ENCODE results near the gene KCNG3. TPM values are rescaled to one million over a fixed set of nuclear protein-coding genes. Genes with fewer than 3 reads are reported as not detected.

KCNG3 gene
- total RNA-seq, 1 experiment from 2014 or later, result 1.5 TPM

- ChIA-PET POLR2A (no interaction called here), CTCF (no interaction called here), RAD21 (ENCODE audit: low non-redundant PET in 1 of 2, low total read pairs in 2 of 2, uncharacterized antibody in 2 of 2, unreplicated experiment in 2 of 2) (no interaction called here)
- no peak overlapping the region for H3K27ac ChIP-seq (ENCODE audit: low read depth, low read length)
- H3K36me3 ChIP-seq (ENCODE audit: control insufficient read depth in 1 of 2, insufficient read depth in 2 of 2, low read length in 2 of 2), result no peaks in the 10 kb centered on the region
- H3K9ac ChIP-seq (ENCODE audit: low read length), result no peak overlapping the region
- ATAC-seq (no peak), DNase-seq (ENCODE audit: low read depth, low spot score) (no peak)
- no TSS peak for BruUV-seq (replicated peaks)
- TF ChIP-seq RAD21 (IDR thresholded peaks at IDR 0.05; ENCODE audit: low read depth), result no peak
- no peak for TF ChIP-seq MAX (IDR thresholded peaks at IDR 0.05)
- TF ChIP-seq JUND (IDR thresholded peaks at IDR 0.05), result no peak
- TF ChIP-seq EGR1 (IDR thresholded peaks at IDR 0.05; ENCODE audit: low read depth), result no peak
- no peak for TF ChIP-seq ZNF274 (IDR thresholded peaks at IDR 0.05; ENCODE audit: low read depth, low read length)
- no peak for TF ChIP-seq CTCF (IDR thresholded peaks at IDR 0.05 in 2 of 3, conservative IDR thresholded peaks at IDR 0.05 in 1 of 3; ENCODE audit: borderline replicate concordance in 1 of 3, insufficient read depth in 1 of 3, low read depth in 2 of 3, low read length in 2 of 3)
- no peak for TF ChIP-seq ATF3 (IDR thresholded peaks at IDR 0.05)
- TF ChIP-seq CEBPB (IDR thresholded peaks at IDR 0.05; ENCODE audit: low read depth), result no peak
- no peak for TF ChIP-seq SIN3A (IDR thresholded peaks at IDR 0.05; ENCODE audit: low read depth)
- no peak for TF ChIP-seq ZFX (IDR thresholded peaks at IDR 0.05)
- no peak for TF ChIP-seq ELF1 (IDR thresholded peaks at IDR 0.05; ENCODE audit: borderline replicate concordance, low read depth)
- TF ChIP-seq FOSL1 (IDR thresholded peaks at IDR 0.05; ENCODE audit: low read depth), result no peak
- TF ChIP-seq EZH2 (IDR thresholded peaks at IDR 0.05), result no peak
- no peak for TF ChIP-seq TCF7L2 (IDR thresholded peaks at IDR 0.05; ENCODE audit: borderline replicate concordance, extremely low read depth, insufficient read depth, insufficient read length)
- no peak for TF ChIP-seq YY1 (IDR thresholded peaks at IDR 0.05; ENCODE audit: extremely low read depth, insufficient replicate concordance, low read depth, low read length)
- TF ChIP-seq POLR2A (IDR thresholded peaks at IDR 0.05; ENCODE audit: borderline replicate concordance, extremely low read depth, insufficient read depth, insufficient read length), result no peak
- no peak for TF ChIP-seq SRF (IDR thresholded peaks at IDR 0.05; ENCODE audit: low read depth)
- no peak for TF ChIP-seq SP1 (IDR thresholded peaks at IDR 0.05; ENCODE audit: low read depth)
- TF ChIP-seq REST (IDR thresholded peaks at IDR 0.05; ENCODE audit: low read depth), result no peak
- no peak for TF ChIP-seq CBX3 (IDR thresholded peaks at IDR 0.05; ENCODE audit: low read depth)
- intact Hi-C loops (cut with micrococcal nuclease), result no loop called here
- no peaks in the 10 kb centered on the region for H3K79me2 ChIP-seq (ENCODE audit: insufficient read depth, low read length)
- no peak overlapping the region for H3K4me3 ChIP-seq (replicated peaks in 1 of 2; ENCODE audit: low read depth in 1 of 2, low read length in 2 of 2)
- H3K27me3 ChIP-seq (ENCODE audit: insufficient read depth, low read length), result no peaks in the 10 kb centered on the region
- H2AFZ ChIP-seq (ENCODE audit: low read depth, low read length, poor library complexity, severe bottlenecking), result no peak overlapping the region
- H3K9me2 ChIP-seq (ENCODE audit: insufficient read depth), result no peaks in the 10 kb centered on the region
- H4K20me1 ChIP-seq (ENCODE audit: insufficient read depth), result no peaks in the 10 kb centered on the region
- no peaks in the 10 kb centered on the region for H3K4me1 ChIP-seq (ENCODE audit: control insufficient read depth in 1 of 2, insufficient read depth in 2 of 2, low read length in 2 of 2)
- peaks cover 0 to 6% of the 10 kb centered on the region in 2 experiments; a peak in 2 of 4 replicates for H3K9me3 ChIP-seq (ENCODE audit: control insufficient read depth in 1 of 2, insufficient read depth in 1 of 2, low read depth in 1 of 2, low read length in 2 of 2)
- no peak overlapping the region for H3K4me2 ChIP-seq (ENCODE audit: low read length)
Measured at GRCh38 chr2:42408009-42408408, 85.8 kb downstream of the KCNG3 start.

Measured in HCT116 (cell line).